HAP-1 (cell line): ENCODE measurements around the gene HSPA2.
"Not testable (repeated sequence)": the region's sequence is repeated elsewhere in the genome, so short reads cannot be mapped to it uniquely, and the experiment has no call there.

Source experiments
- DNase-seq, 2 experiments: peaks; one replicate each; pipeline ENCODE4 v3.0.0-alpha.2; 2016 to 2020; ENCODE audit warnings: low spot score in 2 of 2
- H3K27me3 ChIP-seq: fragments of 250-450 bp; sonication (Bioruptor Pico); 2 replicates; pipeline ENCODE4 v1.5.1; 2020; ENCODE audit warnings: low read depth, mild to moderate bottlenecking, moderate library complexity
- H3K36me3 ChIP-seq: fragments of 250-450 bp; sonication (Bioruptor Pico); replicated peaks from 2 replicates; pipeline ENCODE4 v1.5.1; 2020; ENCODE audit warnings: mild to moderate bottlenecking
- H3K4me1 ChIP-seq: fragments of 250-450 bp; sonication (Bioruptor Pico); 2 replicates; pipeline ENCODE4 v1.5.1; 2020; ENCODE audit warnings: mild to moderate bottlenecking
- H3K4me3 ChIP-seq: fragments of 250-450 bp; sonication (Bioruptor Pico); 2 replicates; pipeline ENCODE4 v1.5.1; 2020; ENCODE audit warnings: mild to moderate bottlenecking, moderate library complexity
- H3K9me3 ChIP-seq: fragments of 250-450 bp; sonication (Bioruptor Pico); 2 replicates; pipeline ENCODE4 v1.5.1; 2020; ENCODE audit warnings: mild to moderate bottlenecking, moderate library complexity
- in situ Hi-C: fragments of 300-500 bp; cut with MboI; formaldehyde crosslinking; loops from 3 replicates; pipeline ENCODE4 v1.14.3; 2020; ENCODE audit warnings: low sequenced_read_pairs, inconsistent platforms, mixed read lengths

The HSPA2 gene

DNA sequence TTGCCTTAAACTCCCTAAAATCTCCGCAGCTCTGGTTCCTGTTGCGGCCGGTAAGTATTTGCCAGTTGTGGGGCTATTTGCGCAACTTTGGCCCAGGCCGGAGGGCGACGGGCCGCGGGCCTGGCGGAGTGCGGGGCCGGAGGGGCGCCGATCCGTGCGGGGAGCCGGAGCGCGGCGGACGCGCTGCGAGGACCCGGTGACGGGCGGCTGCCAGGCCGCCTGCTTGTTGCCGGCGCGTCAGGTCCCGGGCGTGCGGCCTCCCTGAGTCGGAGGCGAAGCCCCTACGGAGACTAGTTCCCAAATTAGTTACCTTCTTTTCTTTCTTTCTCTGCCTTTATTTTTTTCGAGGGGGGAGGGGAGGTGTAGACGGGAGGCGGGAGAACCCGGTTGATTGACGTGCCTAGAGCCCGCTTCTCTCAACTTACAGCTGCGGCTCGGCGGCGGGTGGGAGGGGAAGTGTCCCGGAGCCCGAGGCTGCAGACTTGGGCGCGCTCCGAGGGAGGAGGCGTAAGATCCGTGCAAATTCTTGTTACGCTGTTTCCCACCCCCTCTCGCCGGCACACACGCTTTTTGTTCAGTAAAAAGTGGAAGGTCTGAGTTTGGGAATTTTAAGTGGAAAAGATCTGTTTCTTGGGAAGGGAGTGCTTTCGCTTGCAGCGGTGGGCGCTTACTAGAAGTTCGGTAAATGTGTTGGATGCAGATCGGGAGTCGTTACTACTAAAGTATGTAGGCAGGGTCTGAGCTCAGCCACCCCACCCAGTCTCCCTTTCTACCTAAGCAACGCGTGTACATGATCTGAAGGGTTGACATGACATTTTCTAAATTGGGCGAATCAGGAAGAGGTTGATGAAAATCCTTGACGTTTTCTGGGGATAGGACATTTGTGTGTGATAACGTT is 35.4 kb upstream of the HSPA2 start:
- H3K36me3 ChIP-seq, result no peaks in the 10 kb centered on the region
- in situ Hi-C loops, result no loop called here
- DNase-seq, result peak; percentile 91 to 93
- H3K4me1 ChIP-seq, result peaks cover 33% of the 10 kb centered on the region
- H3K27me3 ChIP-seq, result no peaks in the 10 kb centered on the region
- peak overlapping the region; percentile 66 for H3K4me3 ChIP-seq
- H3K9me3 ChIP-seq, result no peaks in the 10 kb centered on the region

DNA sequence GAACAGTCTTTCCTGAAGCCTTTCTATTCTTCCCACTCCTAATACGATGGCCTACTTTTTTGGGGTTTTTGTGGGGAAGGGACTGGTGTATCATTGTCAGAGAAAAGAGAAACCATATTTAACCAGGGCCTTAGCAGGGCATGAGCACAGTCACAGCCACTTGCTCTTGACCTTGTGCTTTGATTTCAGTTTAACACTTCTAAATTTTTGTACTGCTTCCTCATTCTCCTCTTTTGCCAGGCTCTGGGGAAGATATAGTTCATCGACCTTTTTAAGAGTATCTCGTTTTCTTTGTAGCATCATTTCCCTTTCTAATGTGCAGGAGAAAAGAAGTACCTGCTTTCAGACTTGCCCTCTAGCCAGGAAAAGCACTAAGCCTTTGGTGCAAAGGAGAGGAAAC is 33.8 kb upstream of the HSPA2 start:
- Histone ChIP-seq H3K9me3 (no peaks in the 10 kb centered on the region), H3K4me1 (peaks cover 33% of the 10 kb centered on the region), H3K36me3 (no peaks in the 10 kb centered on the region), H3K27me3 (no peaks in the 10 kb centered on the region), H3K4me3 (no peak overlapping the region)
- no peak for DNase-seq
- in situ Hi-C loops, result no loop called here

DNA sequence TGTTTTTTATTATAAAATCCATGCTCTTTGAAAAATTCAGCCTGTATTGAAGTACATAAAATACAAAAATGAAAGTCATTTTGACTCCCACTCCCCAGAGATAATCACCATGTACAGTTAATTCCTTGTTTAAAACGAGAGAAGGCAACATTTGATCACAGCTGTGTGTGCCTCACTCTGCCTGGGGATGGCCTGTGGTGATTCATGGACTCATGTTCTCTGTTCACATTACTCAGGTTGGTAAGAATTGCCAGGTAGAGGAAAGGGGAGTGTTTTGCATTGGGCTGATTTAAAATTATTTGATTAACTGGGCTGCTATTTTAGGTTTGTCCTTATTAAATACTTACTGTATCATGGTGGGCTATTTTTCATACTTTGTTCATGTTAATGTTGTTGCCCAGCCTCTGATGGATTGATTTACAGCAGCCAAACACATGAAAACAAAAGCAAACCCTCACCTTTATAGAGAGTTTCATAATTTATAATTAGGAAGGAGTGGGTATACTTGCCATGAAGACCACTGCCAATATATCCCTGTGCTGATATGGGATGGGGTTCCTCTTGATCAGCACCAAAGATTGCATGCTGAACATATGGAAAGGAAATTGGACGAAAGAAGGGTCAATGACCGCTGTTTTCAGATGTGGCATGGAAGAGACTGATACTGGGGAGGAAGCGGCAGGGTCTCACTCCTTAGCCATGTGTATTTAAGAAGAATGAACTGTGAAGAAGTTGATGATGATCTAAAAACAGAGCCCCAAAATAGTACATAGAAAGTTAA is 33.0 kb upstream of the HSPA2 start:
- Histone ChIP-seq H3K4me3 (no peak overlapping the region), H3K4me1 (peaks cover 24% of the 10 kb centered on the region), H3K36me3 (no peaks in the 10 kb centered on the region), H3K9me3 (no peaks in the 10 kb centered on the region), H3K27me3 (no peaks in the 10 kb centered on the region)
- no peak for DNase-seq
- in situ Hi-C loops, result no loop called here

DNA sequence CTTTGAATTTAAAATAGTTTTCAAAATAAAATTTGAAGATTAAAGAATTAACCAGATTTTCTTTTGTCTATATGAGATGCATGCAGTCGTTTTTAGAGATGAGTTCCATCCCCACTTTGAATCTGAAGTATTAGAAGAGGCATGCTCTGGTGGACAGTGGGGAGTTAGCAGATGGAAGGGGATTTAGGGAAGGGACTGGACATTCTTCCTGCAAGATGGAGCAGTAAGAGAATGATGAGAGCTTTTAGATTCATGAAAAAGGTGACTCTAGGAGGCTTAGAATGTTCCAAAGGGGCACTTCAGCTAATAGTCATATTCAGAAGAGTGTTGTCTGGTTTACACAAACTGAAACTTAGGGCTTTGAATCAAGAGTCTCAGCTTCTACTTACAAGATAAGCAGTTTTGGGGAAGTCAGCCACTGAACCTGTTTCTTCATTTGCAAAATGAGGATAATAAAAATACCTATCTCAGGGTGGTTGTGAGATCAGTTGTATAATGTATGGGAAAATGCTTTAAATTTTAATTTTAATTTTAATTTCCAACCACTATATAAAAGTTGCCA is 32.2 kb upstream of the HSPA2 start:
- Histone ChIP-seq H3K27me3 (no peaks in the 10 kb centered on the region), H3K9me3 (no peaks in the 10 kb centered on the region), H3K4me1 (peaks cover 24% of the 10 kb centered on the region), H3K36me3 (no peaks in the 10 kb centered on the region), H3K4me3 (no peak overlapping the region)
- in situ Hi-C loops, result no loop called here
- DNase-seq, result no peak

DNA sequence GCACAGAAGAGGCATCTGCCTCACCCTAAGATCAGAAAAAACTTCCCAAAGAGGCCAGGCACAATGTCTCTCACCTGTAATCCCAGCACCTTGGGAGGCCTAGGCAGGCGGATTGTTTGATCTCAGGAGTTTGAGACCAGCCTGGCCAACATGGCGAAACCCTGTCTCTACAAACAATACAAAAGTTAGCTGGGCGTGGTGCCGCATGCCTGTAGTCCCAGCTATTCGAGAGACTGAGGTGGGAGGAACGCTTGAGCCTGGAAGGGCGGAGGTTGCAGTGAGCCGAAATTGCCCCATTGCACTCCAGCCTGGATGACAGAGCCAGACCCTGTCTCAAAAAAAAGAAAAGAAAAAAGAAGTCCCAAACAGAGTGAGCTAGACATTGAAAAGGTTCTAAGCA is 31.5 kb upstream of the HSPA2 start:
- no peak for DNase-seq
- no peaks in the 10 kb centered on the region for H3K36me3 ChIP-seq
- H3K27me3 ChIP-seq, result no peaks in the 10 kb centered on the region
- H3K4me1 ChIP-seq, result peaks cover 24% of the 10 kb centered on the region
- no peaks in the 10 kb centered on the region for H3K9me3 ChIP-seq
- no peak overlapping the region for H3K4me3 ChIP-seq
- in situ Hi-C loops, result no loop called here

DNA sequence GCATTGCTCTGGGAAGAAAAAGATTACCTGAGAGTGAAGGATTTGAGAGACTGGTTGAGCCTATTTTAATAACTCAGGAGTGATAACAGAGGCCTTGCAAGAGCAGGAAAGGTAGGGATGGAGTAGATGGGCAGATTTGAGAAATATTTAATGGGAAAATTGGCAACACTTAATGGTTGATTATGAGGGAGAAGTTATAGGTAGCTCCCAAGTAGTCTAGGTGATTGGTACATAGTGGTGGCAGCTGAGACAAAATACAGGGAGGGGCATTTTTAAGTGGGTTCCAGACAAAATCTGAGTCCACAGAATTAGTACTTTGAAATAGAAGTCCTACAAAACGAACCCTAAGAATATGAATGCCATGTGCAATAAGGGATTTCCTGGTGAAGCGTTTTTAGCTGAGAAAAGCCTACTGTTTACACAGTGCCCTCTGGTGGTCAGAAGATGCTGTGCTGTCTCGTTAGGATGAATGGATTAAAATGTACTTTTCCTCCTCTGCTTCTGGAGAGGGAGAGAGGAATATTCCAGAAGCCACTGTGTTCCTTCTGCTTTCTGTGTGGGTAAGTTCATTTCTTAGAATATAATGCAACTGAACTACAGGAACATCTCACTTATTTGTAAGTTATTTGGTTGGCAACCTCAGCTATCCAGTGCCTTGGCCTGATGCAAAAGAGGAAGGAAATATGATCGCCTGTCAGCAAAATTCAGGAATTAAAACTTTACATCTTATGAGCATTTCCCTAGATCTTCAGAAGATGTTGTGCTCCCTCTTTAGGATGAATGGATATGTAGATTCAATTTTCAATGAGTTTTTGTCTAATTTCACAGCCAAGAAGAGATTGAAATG is 29.5 kb upstream of the HSPA2 start:
- Histone ChIP-seq H3K4me3 (no peak overlapping the region), H3K36me3 (no peaks in the 10 kb centered on the region), H3K27me3 (no peaks in the 10 kb centered on the region), H3K9me3 (no peaks in the 10 kb centered on the region), H3K4me1 (peaks cover 24% of the 10 kb centered on the region)
- in situ Hi-C loops, result no loop called here
- DNase-seq, result peak; percentile 74 to 78

DNA sequence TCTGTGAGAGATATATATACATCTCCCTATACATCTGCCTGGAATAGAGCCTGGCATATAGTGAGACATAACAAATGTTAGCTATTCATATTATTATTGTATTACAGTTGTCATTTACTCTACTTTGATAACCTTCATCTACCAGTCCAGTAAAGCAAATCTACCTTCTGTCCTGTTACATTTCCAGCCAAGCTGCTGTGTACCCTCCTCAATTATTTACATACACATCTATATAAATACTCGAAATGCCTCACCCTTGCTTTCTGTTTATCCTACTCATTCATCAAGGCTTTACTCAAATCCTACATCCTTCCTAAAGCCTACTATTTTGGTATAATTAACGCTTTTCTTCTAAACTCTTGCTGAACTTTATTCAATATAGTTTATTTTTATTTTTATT is 27.3 kb upstream of the HSPA2 start:
- no peaks in the 10 kb centered on the region for H3K36me3 ChIP-seq
- H3K27me3 ChIP-seq, result no peaks in the 10 kb centered on the region
- H3K4me1 ChIP-seq, result peaks cover 20% of the 10 kb centered on the region
- H3K9me3 ChIP-seq, result no peaks in the 10 kb centered on the region
- no peak overlapping the region for H3K4me3 ChIP-seq
- in situ Hi-C loops, result no loop called here
- no peak for DNase-seq

DNA sequence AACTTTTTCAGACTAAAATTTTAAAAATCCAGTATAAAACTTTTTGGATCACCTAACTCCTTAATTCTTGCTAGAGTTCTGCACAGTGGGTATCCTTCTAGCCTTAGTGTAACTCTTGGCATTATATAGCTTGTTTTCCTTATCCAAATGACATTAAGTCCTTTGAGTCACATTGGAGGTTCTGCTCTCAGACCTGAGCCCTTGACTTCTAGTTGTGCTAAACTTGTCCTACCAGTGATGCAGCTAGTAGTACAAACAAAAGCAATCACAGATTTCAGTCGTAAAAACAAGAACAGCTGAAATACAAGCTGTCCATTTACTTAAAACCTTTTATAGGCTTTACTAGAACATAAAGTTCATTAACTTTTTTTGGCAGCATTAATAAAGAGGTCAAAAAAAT is 25.5 kb upstream of the HSPA2 start:
- DNase-seq, result no peak
- H3K4me3 ChIP-seq, result no peak overlapping the region
- H3K27me3 ChIP-seq, result no peaks in the 10 kb centered on the region
- H3K36me3 ChIP-seq, result no peaks in the 10 kb centered on the region
- in situ Hi-C loops, result no loop called here
- H3K9me3 ChIP-seq, result no peaks in the 10 kb centered on the region
- H3K4me1 ChIP-seq, result peaks cover 18% of the 10 kb centered on the region

DNA sequence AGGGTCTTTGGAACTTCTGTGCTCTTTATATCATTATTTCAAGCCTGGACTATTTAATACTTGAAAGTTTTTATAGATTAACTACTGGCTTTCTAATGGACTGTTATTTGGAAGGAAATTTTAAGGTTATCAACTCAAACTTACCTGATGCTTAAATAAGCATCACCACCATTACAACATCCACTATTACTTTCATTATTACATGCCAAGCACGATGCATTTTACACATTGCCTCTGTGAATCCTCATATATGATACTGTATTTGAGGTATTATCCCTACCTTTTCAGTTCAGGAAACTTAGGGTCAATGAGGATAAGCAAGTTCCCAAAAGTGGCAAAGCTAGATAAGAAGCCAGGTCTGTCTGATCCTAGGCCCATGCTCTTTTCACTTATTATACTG is 23.6 kb upstream of the HSPA2 start:
- no peak for DNase-seq
- Histone ChIP-seq H3K9me3 (no peaks in the 10 kb centered on the region), H3K4me1 (peaks cover 4% of the 10 kb centered on the region; the same call in 1 of the 2 replicates), H3K4me3 (no peak overlapping the region), H3K36me3 (no peaks in the 10 kb centered on the region), H3K27me3 (no peaks in the 10 kb centered on the region)
- in situ Hi-C loops, result no loop called here

DNA sequence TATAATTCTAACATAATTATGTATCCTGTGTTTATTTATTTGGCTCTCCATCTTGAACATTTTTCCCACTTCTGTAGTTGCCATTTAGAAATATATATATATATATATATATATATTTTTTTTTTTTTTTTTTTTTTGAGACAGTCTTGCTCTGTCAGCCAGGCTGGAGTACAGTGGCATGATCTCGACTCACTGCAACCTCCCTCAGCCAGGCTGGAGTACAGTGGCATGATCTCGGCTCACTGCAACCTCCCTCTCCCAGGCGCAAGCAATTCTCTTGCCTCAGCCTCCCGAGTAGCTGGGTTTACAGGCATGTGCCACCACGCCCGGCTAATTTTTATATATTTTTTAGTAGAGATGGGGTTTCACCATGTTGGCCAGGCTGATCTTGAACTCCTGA is 22.9 kb upstream of the HSPA2 start:
- H3K4me3 ChIP-seq, H3K4me1 ChIP-seq, in situ Hi-C loops, H3K27me3 ChIP-seq, H3K9me3 ChIP-seq, H3K36me3 ChIP-seq, DNase-seq: not testable (repeated sequence)

DNA sequence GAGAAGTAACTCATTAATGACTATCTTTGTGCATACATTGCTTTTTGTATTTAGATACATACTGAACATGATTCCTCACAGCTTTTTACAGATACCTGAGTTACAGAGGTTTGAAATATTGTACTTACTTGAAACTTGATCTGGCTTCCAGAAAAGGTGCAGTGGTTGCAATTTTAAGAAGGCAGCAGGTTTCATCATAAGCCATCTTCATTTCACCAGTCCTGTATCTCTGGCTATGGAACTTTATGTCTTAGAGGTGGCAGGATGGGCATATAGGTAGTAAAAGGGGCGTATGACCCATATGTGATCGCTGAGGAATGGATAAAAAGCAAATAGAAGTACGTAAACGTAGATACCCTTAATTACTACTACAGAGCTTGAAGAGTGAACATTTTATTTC is 22.3 kb upstream of the HSPA2 start:
- in situ Hi-C loops, result no loop called here
- Histone ChIP-seq H3K4me3 (no peak overlapping the region), H3K9me3 (no peaks in the 10 kb centered on the region), H3K4me1 (peaks cover 4% of the 10 kb centered on the region; the same call in 1 of the 2 replicates), H3K36me3 (no peaks in the 10 kb centered on the region; the same call in 1 of the 2 replicates), H3K27me3 (no peaks in the 10 kb centered on the region)
- no peak for DNase-seq

DNA sequence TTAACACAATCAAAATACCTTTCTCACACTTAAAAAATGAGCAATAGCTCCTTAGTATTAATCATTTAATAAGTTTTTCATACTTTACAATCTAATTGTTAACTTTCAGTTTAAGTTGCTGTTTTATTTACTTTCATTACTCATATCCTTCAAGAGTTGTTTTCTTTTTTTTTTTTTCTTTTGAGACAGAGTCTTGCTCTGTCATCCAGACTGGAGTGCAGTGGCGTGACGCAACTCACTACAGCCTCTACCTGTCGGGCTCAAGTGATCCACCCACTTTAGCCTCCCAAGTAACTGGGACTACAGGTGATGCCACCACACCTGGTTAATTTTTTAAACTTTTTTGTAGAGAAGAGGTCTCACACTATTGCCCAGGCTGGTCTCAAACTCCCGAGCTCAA is 19.8 kb upstream of the HSPA2 start:
- no peak for DNase-seq
- in situ Hi-C loops, result no loop called here

DNA sequence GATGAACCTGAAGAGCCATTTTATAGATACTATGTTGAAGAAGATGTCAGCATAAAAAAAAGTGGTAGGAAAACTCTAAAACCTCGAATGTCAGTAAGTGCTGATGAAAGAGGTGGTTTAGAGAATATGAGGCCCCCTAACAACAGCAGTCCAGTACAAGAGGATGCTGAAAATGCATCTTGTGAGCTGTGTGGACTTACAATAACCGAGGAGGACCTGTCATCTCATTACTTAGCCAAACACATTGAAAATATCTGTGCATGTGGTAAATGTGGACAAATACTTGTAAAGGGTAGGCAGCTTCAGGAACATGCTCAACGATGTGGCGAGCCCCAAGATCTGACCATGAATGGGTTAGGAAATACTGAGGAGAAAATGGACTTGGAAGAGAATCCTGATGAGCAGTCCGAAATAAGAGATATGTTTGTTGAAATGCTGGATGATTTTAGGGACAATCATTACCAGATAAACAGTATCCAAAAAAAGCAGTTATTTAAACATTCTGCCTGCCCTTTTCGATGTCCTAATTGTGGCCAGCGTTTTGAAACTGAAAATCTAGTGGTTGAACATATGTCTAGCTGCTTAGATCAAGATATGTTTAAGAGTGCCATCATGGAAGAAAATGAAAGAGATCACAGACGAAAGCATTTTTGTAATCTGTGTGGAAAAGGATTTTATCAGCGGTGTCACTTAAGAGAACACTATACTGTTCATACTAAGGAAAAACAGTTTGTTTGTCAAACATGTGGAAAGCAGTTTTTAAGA is 17.8 kb upstream of the HSPA2 start:
- no peaks in the 10 kb centered on the region for H3K27me3 ChIP-seq
- in situ Hi-C loops, result no loop called here
- H3K9me3 ChIP-seq, result no peaks in the 10 kb centered on the region
- no peaks in the 10 kb centered on the region; the same call in 1 of the 2 replicates for H3K36me3 ChIP-seq
- no peaks in the 10 kb centered on the region for H3K4me1 ChIP-seq
- DNase-seq, result no peak
- H3K4me3 ChIP-seq, result no peak overlapping the region

More for the DNA sequence above, 19.8 kb upstream of the HSPA2 start:
- no peak overlapping the region for H3K4me3 ChIP-seq
- H3K9me3 ChIP-seq, result no peaks in the 10 kb centered on the region
- no peaks in the 10 kb centered on the region; the same call in 1 of the 2 replicates for H3K36me3 ChIP-seq
- no peaks in the 10 kb centered on the region for H3K27me3 ChIP-seq
- H3K4me1 ChIP-seq, result peaks cover 4% of the 10 kb centered on the region; the same call in 1 of the 2 replicates
